T-helper 1 cell treated with Interleukin-12 subunit alpha and Interleukin-12 subunit beta and Interleukin-4 antibody, amounts not matched to agents 30 ng/mL and 1 ng/mL, for 36 hours (primary cell): ENCODE results near the gene CCDC146. TPM values are rescaled to one million over a fixed set of nuclear protein-coding genes. Genes with fewer than 3 reads are reported as not detected.

Source experiments
- intact Hi-C: fragments of 100-400 bp; cut with micrococcal nuclease; formaldehyde crosslinking; loops from one replicate; pipeline ENCODE4 v1.15.1; 2024
- total RNA-seq: library from RNA; stranded (reverse); gene quantifications from 2 replicates; pipeline ENCODE4 v1.2.3, GENCODE V29; 2022

Gene CCDC146
- total RNA-seq, 1 donor from 2014 or later = 11.6 TPM

GRCh38 chr7:77327067-77327931 lies 204.9 kb downstream of the CCDC146 start:
- intact Hi-C loops = no loop called here

GRCh38 chr7:77327932-77328628 lies 205.7 kb downstream of the CCDC146 start:
- intact Hi-C loops = no loop called here

DNA sequence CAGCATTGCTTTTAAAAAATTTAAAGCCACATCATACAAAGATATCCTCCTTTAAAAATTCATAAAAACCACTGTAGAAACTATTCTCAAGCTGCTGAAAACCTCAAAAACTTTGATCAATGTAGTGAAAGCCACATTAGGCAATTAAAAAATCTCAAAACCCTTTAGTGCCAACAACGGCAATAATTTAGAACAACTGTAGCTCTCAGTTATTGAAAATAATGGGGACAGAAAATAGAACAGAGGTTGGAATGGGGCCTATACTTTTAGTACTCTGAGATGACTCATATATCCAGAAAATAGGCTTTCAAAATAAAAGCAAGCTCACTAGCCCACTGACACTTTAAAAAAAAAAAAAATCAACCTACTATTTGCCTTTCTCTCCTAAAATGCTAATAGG lies 206.3 kb downstream of the CCDC146 start:
- intact Hi-C loops = no loop called here

DNA sequence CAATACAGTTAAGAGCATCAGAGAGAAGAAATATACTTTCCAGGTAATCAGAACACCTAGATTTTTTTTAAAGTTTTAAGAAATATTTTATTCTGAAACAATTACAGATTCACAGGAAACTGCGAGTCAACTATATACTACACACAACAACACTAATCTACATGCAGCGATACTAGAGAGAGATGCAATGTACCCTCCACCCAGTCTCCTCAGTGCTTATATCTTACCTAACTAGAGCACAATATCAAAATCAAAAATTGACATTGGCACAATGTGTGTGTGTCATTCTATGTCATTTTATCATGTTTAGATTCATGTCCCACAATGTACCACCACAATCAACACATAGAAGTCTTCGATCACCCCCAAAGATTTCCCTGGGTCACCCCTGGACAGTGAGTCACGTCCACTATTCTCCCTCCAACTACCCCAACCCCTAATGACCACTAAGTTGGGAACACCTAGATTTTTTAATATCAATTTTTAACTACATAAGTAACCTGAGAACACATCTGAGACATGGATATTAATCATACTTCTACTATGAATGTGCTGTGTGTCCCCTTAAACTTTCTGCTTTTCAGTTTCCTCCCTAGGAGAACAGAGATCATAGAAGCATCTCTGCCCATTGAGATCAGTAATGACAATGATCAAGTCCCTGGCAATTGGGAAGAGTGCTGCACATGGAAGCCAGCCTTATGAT lies 207.2 kb downstream of the CCDC146 start:
- intact Hi-C loops = loop anchor here (1.0 to 5.0 kb wide), 5 partner anchors 22 to 208 kb away; partner anchors contain the start of genes CCDC146, FGL2 and PTPN12

DNA sequence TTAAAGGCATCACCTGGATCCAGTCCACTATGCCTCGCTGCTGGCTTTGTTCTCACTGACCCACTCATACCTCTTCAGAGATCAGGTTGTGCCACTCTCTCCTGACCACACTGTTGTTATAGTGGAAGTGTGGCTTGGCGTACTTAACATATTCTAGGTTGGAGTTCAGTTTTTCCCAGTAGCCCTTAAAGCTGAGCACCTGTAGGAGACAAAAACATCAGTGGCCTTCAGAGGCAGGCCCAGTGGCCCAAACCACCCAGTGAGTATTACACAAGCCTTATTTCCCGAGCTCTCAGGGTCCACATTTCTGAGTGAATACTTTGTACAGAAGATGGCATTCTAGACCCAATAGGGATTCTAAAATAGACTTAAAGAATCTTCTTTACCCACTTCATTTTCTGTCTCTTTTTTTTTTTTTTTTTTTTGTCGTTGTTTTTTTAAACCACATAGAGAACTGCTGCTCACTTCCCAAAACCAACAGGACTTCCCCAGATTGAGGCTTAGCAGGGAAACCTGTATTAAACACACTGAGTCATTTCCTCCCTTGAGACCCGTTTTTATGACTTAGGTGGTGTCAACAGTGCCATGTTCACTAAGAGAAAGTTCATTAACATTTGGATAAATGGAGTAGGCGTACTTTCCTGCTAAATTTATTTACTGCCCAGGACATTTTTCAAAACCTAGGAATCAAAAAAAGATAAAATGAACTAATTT lies 207.9 kb downstream of the CCDC146 start:
- intact Hi-C loops = loop anchor here (1.0 to 5.0 kb wide), 5 partner anchors 21 to 208 kb away; partner anchors contain the start of genes CCDC146, FGL2 and PTPN12

DNA sequence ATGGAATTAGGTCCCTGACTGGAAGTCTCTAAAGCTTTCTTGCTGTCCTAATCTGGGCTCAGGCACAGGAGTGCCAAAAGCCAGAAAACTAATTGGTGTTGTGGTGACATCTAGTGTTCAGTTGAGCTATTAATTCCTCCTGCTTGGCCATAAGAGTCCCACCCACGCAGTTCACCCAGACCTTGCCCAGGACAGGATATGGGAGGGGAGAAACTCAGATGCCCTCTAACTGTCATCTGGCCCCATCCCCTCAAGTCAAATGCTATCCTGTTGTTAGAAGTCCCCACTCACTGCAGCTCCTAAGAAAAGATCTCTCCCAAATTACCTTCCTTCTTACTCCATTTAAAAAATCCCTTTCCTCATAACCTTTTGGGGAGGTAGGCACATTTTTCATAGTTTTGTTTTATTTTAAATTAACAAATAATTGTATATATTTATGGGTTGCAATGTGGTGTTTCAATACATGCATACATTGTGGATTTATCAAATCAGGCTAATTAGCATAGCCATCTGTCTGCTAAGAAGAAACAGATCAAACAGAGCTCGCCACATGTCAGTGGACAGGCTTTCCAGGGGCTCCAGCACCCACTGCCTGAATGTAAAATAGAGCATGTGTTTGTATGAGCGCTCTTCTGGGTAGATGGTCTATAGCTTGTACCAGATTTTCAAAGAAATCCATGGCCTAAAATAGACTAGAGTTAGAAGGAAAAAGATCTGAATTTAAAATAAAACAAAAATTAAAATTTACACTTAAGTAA lies 209.7 kb downstream of the CCDC146 start:
- intact Hi-C loops = loop anchor here (1.0 to 5.0 kb wide), 4 partner anchors 85 to 209 kb away; partner anchors contain the start of genes CCDC146, FGL2 and PTPN12

GRCh38 chr7:77334039-77334438 lies 211.6 kb downstream of the CCDC146 start:
- intact Hi-C loops = loop anchor here (5.0 kb wide), 2 partner anchors 137 to 203 kb away; partner anchors contain the start of genes FGL2 and PTPN12

DNA sequence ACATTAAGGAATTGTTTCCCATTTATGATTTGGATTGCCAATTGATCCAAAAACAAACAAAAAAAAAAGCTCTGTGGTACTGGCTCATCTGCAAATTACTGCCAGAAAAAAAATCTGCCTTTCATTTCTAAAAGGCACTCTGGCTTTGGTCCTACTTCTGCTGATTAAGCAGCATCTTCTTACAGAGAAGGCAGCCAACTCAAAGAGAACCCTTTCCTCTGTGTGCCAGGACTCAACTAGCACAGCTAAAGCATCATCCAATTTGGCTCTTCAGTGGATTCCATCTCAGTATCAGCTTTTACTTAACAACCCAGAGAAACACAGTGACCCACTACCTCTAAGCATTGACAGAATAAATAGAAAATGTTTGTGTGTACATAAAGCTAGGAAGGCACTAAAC lies 213.2 kb downstream of the CCDC146 start:
- intact Hi-C loops = no loop called here

GRCh38 chr7:77337456-77337990 lies 215.1 kb downstream of the CCDC146 start:
- intact Hi-C loops = no loop called here

DNA sequence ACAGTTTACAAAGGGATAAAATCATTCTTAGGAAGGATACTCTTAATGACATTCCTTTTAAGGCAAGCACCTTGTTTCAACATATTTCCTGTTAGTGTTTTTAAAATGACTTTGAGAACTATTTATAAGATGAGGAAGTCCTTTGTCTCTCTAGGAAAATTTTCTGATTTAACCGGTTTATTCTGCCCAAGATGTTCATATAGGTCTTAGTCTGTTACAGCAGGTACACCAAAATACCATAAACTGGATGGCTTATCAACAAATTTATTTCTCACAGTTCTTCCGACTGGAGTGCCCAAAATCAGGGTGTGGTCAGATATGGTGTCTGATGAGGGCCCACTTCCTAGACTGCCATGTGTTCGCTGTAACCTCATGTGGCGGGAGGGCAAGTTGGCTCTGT lies 215.8 kb downstream of the CCDC146 start:
- intact Hi-C loops = no loop called here

GRCh38 chr7:77338883-77339629 lies 216.6 kb downstream of the CCDC146 start:
- intact Hi-C loops = no loop called here

GRCh38 chr7:77339726-77340125 lies 217.3 kb downstream of the CCDC146 start:
- intact Hi-C loops = no loop called here

Other genes with a start within 250 kb of the CCDC146 start
- gene SPDYE17, start 90.3 kb upstream of the CCDC146 start, total RNA-seq = not detected in 2 replicates
- gene SPDYE18, start 60.1 kb upstream of the CCDC146 start, total RNA-seq = 0.83 and 1.3 TPM in 2 replicates
- 3.4 and 4.4 TPM in 2 replicates for gene FGL2, start 77.2 kb downstream of the CCDC146 start, total RNA-seq